Measurements from ENCODE around the gene FAM13A. TPM values are rescaled to one million over a fixed set of nuclear protein-coding genes. Genes with fewer than 3 reads are reported as not detected.

Gene FAM13A
- total and polyA plus RNA-seq, 2 of the 8 experiments (the other 6 are each of a cell fraction or from before 2014, with no cell fraction given): 7.1 to 16.5 TPM

DNA sequence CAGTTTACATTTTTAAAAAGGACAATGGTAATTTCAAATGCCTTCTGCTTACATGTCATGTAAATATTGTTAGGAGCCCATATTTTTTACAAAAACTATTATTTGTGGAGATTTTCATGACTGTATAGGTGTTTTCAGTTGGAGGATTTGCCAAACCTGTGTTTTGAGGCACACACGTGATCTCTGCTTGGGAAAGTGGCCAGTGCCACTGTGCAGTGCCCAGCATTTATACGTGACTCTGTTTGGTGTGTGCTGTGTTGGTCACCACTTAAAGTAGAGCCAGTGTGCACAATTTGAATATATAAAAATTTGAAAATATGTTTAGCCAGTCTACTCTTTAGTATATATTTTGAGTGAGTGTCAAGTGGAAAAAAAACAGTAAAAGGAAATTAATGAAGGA, 332.6 kb downstream of the FAM13A start:
- FAIRE-seq (no peak), DNase-seq (ENCODE audit: low read depth in 1 of 2, low spot score in 2 of 2) (no peak)
- no peak overlapping the region for H4K5ac ChIP-seq (ENCODE audit: insufficient read length, low read depth, low read length)
- H2BK15ac ChIP-seq (ENCODE audit: low read length): no peak overlapping the region
- H2BK20ac ChIP-seq (ENCODE audit: low read length): no peak overlapping the region
- no peak overlapping the region for H2BK5ac ChIP-seq (ENCODE audit: low read depth, low read length)
- no peak for TF ChIP-seq RNF2 (IDR thresholded peaks at IDR 0.05; ENCODE audit: borderline replicate concordance, low read depth, low read length, missing control alignments, poor library complexity, severe bottlenecking)
- no peak for TF ChIP-seq SP1 (IDR thresholded peaks at IDR 0.05; ENCODE audit: low read depth, low read length)
- no peak for TF ChIP-seq SRF (IDR thresholded peaks at IDR 0.05; ENCODE audit: low read depth, low read length)
- no peak for TF ChIP-seq YY1 (IDR thresholded peaks at IDR 0.05; ENCODE audit: low read depth, low read length)
- TF ChIP-seq ASH2L (IDR thresholded peaks at IDR 0.05; ENCODE audit: low read length): no peak
- H3K79me2 ChIP-seq (ENCODE audit: control insufficient read depth in 1 of 2, insufficient read depth in 2 of 2, low read length in 2 of 2): no peaks in the 10 kb centered on the region
- H3K4me2 ChIP-seq (ENCODE audit: insufficient read depth in 1 of 2, low read depth in 2 of 2, low read length in 2 of 2): no peak overlapping the region
- H3K79me1 ChIP-seq (ENCODE audit: low read depth, low read length): no peaks in the 10 kb centered on the region
- H3K4me1 ChIP-seq (replicated peaks in 1 of 4; ENCODE audit: control insufficient read depth in 3 of 4, insufficient read depth in 4 of 4, low read length in 3 of 4): peaks cover 0 to 4% (median 1%) of the 10 kb centered on the region in 4 experiments; a peak in 2 of 7 replicates
- no peak overlapping the region for H2AK5ac ChIP-seq (ENCODE audit: low read depth, low read length)
- no peak overlapping the region for H3K9ac ChIP-seq (replicated peaks in 1 of 4; ENCODE audit: extremely low read depth in 1 of 4, low read depth in 3 of 4, low read length in 3 of 4)
- H3K4me3 ChIP-seq (ENCODE audit: extremely low read depth in 1 of 4, insufficient read depth in 2 of 4, low read depth in 3 of 4, low read length in 4 of 4): no peak overlapping the region
- POLR2A ChIA-PET (ENCODE audit: partially characterized antibody): interaction anchor here (3.3 kb wide), 1 partner anchor 14 kb away, joined by 20 read pairs; no protein-coding TSS in a partner anchor
- CTCF ChIA-PET (ENCODE audit: partially characterized antibody): interaction anchor here (1.1 to 3.1 kb wide), 4 partner anchors 10 to 21 kb away, joined by 3 to 13 read pairs (median 4); no protein-coding TSS in a partner anchor
- H3K56ac ChIP-seq (replicated peaks; ENCODE audit: insufficient read length, low read depth, low read length): no peak overlapping the region
- no peak overlapping the region for H3K4ac ChIP-seq (replicated peaks; ENCODE audit: insufficient read length, low read depth, low read length)
- no peak overlapping the region for H3K18ac ChIP-seq (ENCODE audit: extremely low read depth, low read length)
- H3K27me3 ChIP-seq (replicated peaks in 1 of 4; ENCODE audit: control insufficient read depth in 3 of 4, extremely low read depth in 1 of 4, insufficient read depth in 3 of 4, low read length in 3 of 4): no peaks in the 10 kb centered on the region
- H3K9me3 ChIP-seq (ENCODE audit: insufficient read depth in 2 of 2, low read depth in 1 of 2, low read length in 1 of 2): no peaks in the 10 kb centered on the region
- H4K91ac ChIP-seq (replicated peaks; ENCODE audit: insufficient read length, low read length): no peak overlapping the region
- no peak overlapping the region for H2AFZ ChIP-seq (ENCODE audit: low read length)
- no peak overlapping the region for H3K14ac ChIP-seq (ENCODE audit: insufficient read length)
- H3K36me3 ChIP-seq (ENCODE audit: control insufficient read depth in 2 of 4, insufficient read depth in 4 of 4, low read length in 3 of 4): peaks cover 0 to 12% (median 5%) of the 10 kb centered on the region in 4 experiments; a peak in 3 of 8 replicates
- H3K23me2 ChIP-seq (ENCODE audit: low read depth, low read length): no peaks in the 10 kb centered on the region
- 90% methylated on average over 2 of the region's 2 CpGs; no CpG with 5 or more reads in 1 of the 2 experiments for WGBS, 2 experiments (ENCODE audit: extremely low coverage in 1 of 2, insufficient coverage in 1 of 2, insufficient read length in 1 of 2, insufficient replicate concordance in 2 of 2, low coverage in 1 of 2, low lambda C conversion rate in 2 of 2, missing lambda C conversion rate in 1 of 2)
- H2BK12ac ChIP-seq (ENCODE audit: low read depth, low read length): no peak overlapping the region; the same call in 1 of the 2 replicates
- H3K23ac ChIP-seq (ENCODE audit: insufficient read length): no peak overlapping the region
- no peaks in the 10 kb centered on the region for H4K20me1 ChIP-seq (replicated peaks in 1 of 2; ENCODE audit: control insufficient read depth in 1 of 2, insufficient read depth in 2 of 2, low read length in 2 of 2)
- no peak overlapping the region for H4K8ac ChIP-seq (ENCODE audit: extremely low read depth, insufficient read depth, low read length)
- H2BK120ac ChIP-seq (replicated peaks; ENCODE audit: low read depth, low read length): no peak overlapping the region
- H3K27ac ChIP-seq (ENCODE audit: low read depth, low read length): no peak overlapping the region

All from H1 (cell line).